Cardiac fibroblast (primary cell): Measurements from ENCODE around the gene RAB43.
"Not testable (repeated sequence)": the region's sequence is repeated elsewhere in the genome, so short reads cannot be mapped to it uniquely, and the experiment has no call there.

Experiments
- DNase-seq, 2 donors: peaks; one replicate each; pipeline versions ENCODE4 v3.0.0 to v3.0.0-alpha.2; 2010; ENCODE audit warnings: low read depth in 2 of 2
- H3K4me3 ChIP-seq, 2 donors: replicated peaks in 1 of 2; 1 replicate in 1 of 2; 2 replicates in 1 of 2; pipeline ENCODE4 v1.5.1; 2011; ENCODE audit warnings: low read depth in 2 of 2, low read length in 2 of 2, mild to moderate bottlenecking in 2 of 2, moderate library complexity in 1 of 2
- CTCF ChIP-seq: IDR thresholded peaks from one replicate; pipeline ENCODE4 v1.5.1; 2011; ENCODE audit warnings: low read depth, mild to moderate bottlenecking, low read length, inconsistent platforms

The RAB43 gene

GRCh38 chr3:129112308-129113052, 9.1 kb downstream of the RAB43 start:
- peak in 1 of 2 donors; percentile 50 for DNase-seq
- TF ChIP-seq CTCF: no peak
- H3K4me3 ChIP-seq: no peak overlapping the region

- DNase-seq, H3K4me3 ChIP-seq: not testable (repeated sequence)
Observed at GRCh38 chr3:129111076-129111780, 10.4 kb downstream of the RAB43 start.

- H3K4me3 ChIP-seq: no peak overlapping the region
- TF ChIP-seq CTCF: no peak
- no peak for DNase-seq
Observed at GRCh38 chr3:129107793-129108192, 13.8 kb downstream of the RAB43 start.

GRCh38 chr3:129106866-129107565, 14.6 kb downstream of the RAB43 start:
- no peak for DNase-seq
- no peak for TF ChIP-seq CTCF
- H3K4me3 ChIP-seq: no peak overlapping the region

GRCh38 chr3:129106320-129106719, 15.3 kb downstream of the RAB43 start:
- H3K4me3 ChIP-seq: no peak overlapping the region
- TF ChIP-seq CTCF: no peak
- DNase-seq: no peak

GRCh38 chr3:129105862-129106261, 15.7 kb downstream of the RAB43 start:
- H3K4me3 ChIP-seq: no peak overlapping the region
- TF ChIP-seq CTCF: no peak
- no peak for DNase-seq

GRCh38 chr3:129104498-129105079, 17.0 kb downstream of the RAB43 start:
- no peak for DNase-seq
- no peak overlapping the region for H3K4me3 ChIP-seq
- TF ChIP-seq CTCF: no peak
